Right atrium auricular region (tissue), 2 donors: ENCODE data around the gene BBS1. TPM values are rescaled to one million over a fixed set of nuclear protein-coding genes. Genes with fewer than 3 reads are reported as not detected.

Experiments
- DNase-seq: peaks from one replicate; pipeline ENCODE4 v3.0.0-alpha.2; 2019; ENCODE audit warnings: low spot score
- H3K27ac ChIP-seq, 2 donors: fragments of 200-600 bp; sonication (generic); 1 replicate in 1 of 2; 2 replicates in 1 of 2; pipeline ENCODE4 v1.5.1; 2016 to 2019
- H3K27me3 ChIP-seq, 2 donors: fragments of 200-600 bp; sonication (generic); one replicate each; pipeline versions ENCODE4 v1.5.1 to v1.6.0; 2017 to 2019
- H3K36me3 ChIP-seq: fragments of 200-600 bp; sonication (generic); one replicate; pipeline ENCODE4 v1.5.1; 2016
- H3K4me1 ChIP-seq, 2 donors: fragments of 200-600 bp; sonication (generic); one replicate each; pipeline versions ENCODE4 v1.5.1 to v1.6.0; 2017 to 2019
- H3K4me3 ChIP-seq, 2 donors: fragments of 200-600 bp; sonication (generic); 1 replicate in 1 of 2; 2 replicates in 1 of 2; pipeline ENCODE4 v1.5.1; 2017 to 2019; ENCODE audit warnings: mild to moderate bottlenecking in 1 of 2, moderate library complexity in 1 of 2
- H3K9me3 ChIP-seq, 2 donors: fragments of 200-600 bp; sonication (generic); one replicate each; pipeline ENCODE4 v1.5.1; 2019
- CTCF ChIP-seq, 2 donors: fragments of 200-600 bp; sonication (generic); IDR thresholded peaks; one replicate each; pipeline ENCODE4 v1.5.1; 2019; ENCODE audit warnings: antibody characterized with exemption in 2 of 2
- total RNA-seq, 2 donors: library from RNA; depleted of rRNA; stranded (reverse); fragments of >200 nt; gene quantifications; one replicate each; pipeline ENCODE4 v1.1.0, GENCODE V29; 2016

BBS1 gene
- total RNA-seq, 2 donors from 2014 or later = 37.0 to 38.7 TPM

GRCh38 chr11:66523611-66524010 lies 13.2 kb downstream of the BBS1 start:
- DNase-seq = no peak
- Histone ChIP-seq H3K36me3 (peaks cover 36% of the 10 kb centered on the region), H3K9me3 (no peaks in the 10 kb centered on the region), H3K4me1 (peaks cover 0 to 7% of the 10 kb centered on the region in 2 donors), H3K27me3 (no peaks in the 10 kb centered on the region), H3K4me3 (no peak overlapping the region), H3K27ac (peak overlapping the region; percentile 53 to 70)
- no peak for TF ChIP-seq CTCF (IDR thresholded peaks at IDR 0.05)

- Histone ChIP-seq H3K27me3 (no peaks in the 10 kb centered on the region), H3K9me3 (no peaks in the 10 kb centered on the region), H3K36me3 (peaks cover 34% of the 10 kb centered on the region), H3K27ac (peak overlapping the region; percentile 43 to 70), H3K4me3 (no peak overlapping the region), H3K4me1 (peaks cover 0 to 7% of the 10 kb centered on the region in 2 donors)
- DNase-seq = no peak
- no peak for TF ChIP-seq CTCF (IDR thresholded peaks at IDR 0.05)
Observed at GRCh38 chr11:66524304-66525040, 14.0 kb downstream of the BBS1 start.

- Histone ChIP-seq H3K36me3 (peaks cover 11% of the 10 kb centered on the region), H3K27ac (no peak overlapping the region), H3K4me3 (no peak overlapping the region), H3K27me3 (no peaks in the 10 kb centered on the region), H3K4me1 (peaks cover 0 to 4% of the 10 kb centered on the region in 2 donors), H3K9me3 (no peaks in the 10 kb centered on the region)
- no peak for TF ChIP-seq CTCF (IDR thresholded peaks at IDR 0.05)
- no peak for DNase-seq
Observed at GRCh38 chr11:66529069-66529468, 18.6 kb downstream of the BBS1 start.

- no peak overlapping the region for H3K27ac ChIP-seq
- no peak overlapping the region for H3K4me3 ChIP-seq
- H3K27me3 ChIP-seq = no peaks in the 10 kb centered on the region
- H3K36me3 ChIP-seq = peaks cover 11% of the 10 kb centered on the region
- DNase-seq = no peak
- H3K9me3 ChIP-seq = no peaks in the 10 kb centered on the region
- peaks cover 0 to 4% of the 10 kb centered on the region in 2 donors for H3K4me1 ChIP-seq
- TF ChIP-seq CTCF (IDR thresholded peaks at IDR 0.05) = no peak
Observed at GRCh38 chr11:66529655-66530054, 19.2 kb downstream of the BBS1 start.

GRCh38 chr11:66530927-66531709 lies 20.7 kb downstream of the BBS1 start:
- no peak overlapping the region for H3K4me3 ChIP-seq
- no peak for TF ChIP-seq CTCF (IDR thresholded peaks at IDR 0.05)
- H3K27me3 ChIP-seq = no peaks in the 10 kb centered on the region
- DNase-seq = no peak
- H3K36me3 ChIP-seq = peaks cover 11% of the 10 kb centered on the region
- no peak overlapping the region for H3K27ac ChIP-seq
- no peaks in the 10 kb centered on the region for H3K4me1 ChIP-seq
- H3K9me3 ChIP-seq = no peaks in the 10 kb centered on the region
